KMS-11 (cell line): ENCODE results near the gene PRKG1.

Experiments
- H2AFZ ChIP-seq: fragments of 200-600 bp; sonication (generic); 2 replicates; pipeline ENCODE4 v1.6.1; 2016; ENCODE audit warnings: antibody characterized with exemption, mixed run types, low read depth
- H3K27ac ChIP-seq: fragments of 200-600 bp; sonication (generic); 2 replicates; pipeline ENCODE4 v1.6.1; 2016; ENCODE audit warnings: mild to moderate bottlenecking, mixed run types
- H3K27me3 ChIP-seq: fragments of 200-600 bp; sonication (generic); 2 replicates; pipeline ENCODE4 v1.6.1; 2017; ENCODE audit warnings: mild to moderate bottlenecking, low read depth, mixed run types, moderate library complexity; ENCODE audit not compliant: insufficient read depth
- H3K36me3 ChIP-seq: fragments of 200-600 bp; sonication (generic); 2 replicates; pipeline ENCODE4 v1.6.1; 2017; ENCODE audit warnings: mild to moderate bottlenecking, mixed run types; ENCODE audit not compliant: insufficient read depth
- H3K4me1 ChIP-seq: fragments of 200-600 bp; sonication (generic); 2 replicates; pipeline ENCODE4 v1.6.1; 2016; ENCODE audit warnings: mild to moderate bottlenecking, low read depth, mixed run types; ENCODE audit not compliant: poor library complexity, severe bottlenecking
- H3K4me2 ChIP-seq: fragments of 200-600 bp; sonication (generic); 2 replicates; pipeline ENCODE4 v1.7.0; 2016; ENCODE audit warnings: mild to moderate bottlenecking, mixed run types
- H3K4me3 ChIP-seq: fragments of 200-600 bp; sonication (generic); IDR thresholded peaks from 2 replicates; pipeline ENCODE4 v1.6.1; 2017; ENCODE audit warnings: low read depth, low read length, mixed read lengths; ENCODE audit not compliant: insufficient read depth
- H3K79me2 ChIP-seq: fragments of 200-600 bp; sonication (generic); 2 replicates; pipeline ENCODE4 v1.6.1; 2016; ENCODE audit warnings: low read depth, mixed run types; ENCODE audit not compliant: insufficient read depth
- H3K9ac ChIP-seq: fragments of 200-600 bp; sonication (generic); 2 replicates; pipeline ENCODE4 v1.6.1; 2016; ENCODE audit warnings: mild to moderate bottlenecking, mixed run types
- H4K20me1 ChIP-seq: fragments of 200-600 bp; sonication (generic); 2 replicates; pipeline ENCODE4 v1.6.1; 2016; ENCODE audit warnings: mild to moderate bottlenecking, mixed run types; ENCODE audit not compliant: insufficient read depth
- TF ChIP-seq, protein P1 (sequence below): fragments of 200-600 bp; sonication (generic); conservative IDR thresholded peaks from 2 replicates; pipeline ENCODE4 v1.6.1; 2017; ENCODE audit warnings: low read depth, mild to moderate bottlenecking, antibody characterized with exemption, low read length, moderate library complexity, mixed read lengths

The PRKG1 gene

DNA sequence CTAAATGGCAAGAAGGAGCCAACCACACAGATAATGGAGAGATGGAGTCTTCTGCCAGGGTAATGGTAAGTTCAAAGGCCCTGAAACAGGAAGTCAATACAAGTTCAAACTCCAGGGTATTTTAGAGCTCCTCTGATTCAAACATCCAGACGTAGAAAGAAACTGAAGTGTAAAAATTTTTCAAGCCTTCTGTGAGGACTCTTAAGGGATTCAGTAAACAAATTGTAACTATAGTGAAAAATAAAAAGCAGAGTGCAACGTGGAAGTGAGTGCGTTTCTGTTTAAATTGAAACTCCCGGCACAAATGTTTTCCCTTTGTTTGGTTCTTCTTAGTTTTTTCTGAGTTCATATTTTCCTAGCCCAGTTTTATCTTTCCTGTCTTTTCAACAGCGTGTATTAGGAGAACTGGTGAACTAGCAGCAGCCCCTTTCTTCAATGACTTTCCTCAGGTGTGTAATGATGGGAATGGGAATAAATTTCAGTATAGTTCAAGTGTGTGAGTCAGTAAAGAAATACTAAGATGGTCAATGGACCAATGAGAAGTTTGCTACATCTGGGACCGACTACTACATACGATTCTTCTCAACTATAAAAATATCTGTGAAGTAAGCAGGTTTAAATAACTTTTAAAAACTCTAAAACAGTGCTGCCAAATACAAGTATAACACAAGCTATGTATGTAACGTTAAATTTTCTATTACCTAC is 326.3 kb downstream of the PRKG1 start:
- Histone ChIP-seq H2AFZ (no peak overlapping the region), H3K9ac (no peak overlapping the region), H3K36me3 (no peaks in the 10 kb centered on the region; the same call in 1 of the 2 replicates), H3K4me2 (no peak overlapping the region), H4K20me1 (no peaks in the 10 kb centered on the region), H3K79me2 (no peaks in the 10 kb centered on the region), H3K27me3 (no peaks in the 10 kb centered on the region), H3K27ac (no peak overlapping the region), H3K4me1 (no peaks in the 10 kb centered on the region), H3K4me3 (no peak overlapping the region)
- TF ChIP-seq, protein P1, sequence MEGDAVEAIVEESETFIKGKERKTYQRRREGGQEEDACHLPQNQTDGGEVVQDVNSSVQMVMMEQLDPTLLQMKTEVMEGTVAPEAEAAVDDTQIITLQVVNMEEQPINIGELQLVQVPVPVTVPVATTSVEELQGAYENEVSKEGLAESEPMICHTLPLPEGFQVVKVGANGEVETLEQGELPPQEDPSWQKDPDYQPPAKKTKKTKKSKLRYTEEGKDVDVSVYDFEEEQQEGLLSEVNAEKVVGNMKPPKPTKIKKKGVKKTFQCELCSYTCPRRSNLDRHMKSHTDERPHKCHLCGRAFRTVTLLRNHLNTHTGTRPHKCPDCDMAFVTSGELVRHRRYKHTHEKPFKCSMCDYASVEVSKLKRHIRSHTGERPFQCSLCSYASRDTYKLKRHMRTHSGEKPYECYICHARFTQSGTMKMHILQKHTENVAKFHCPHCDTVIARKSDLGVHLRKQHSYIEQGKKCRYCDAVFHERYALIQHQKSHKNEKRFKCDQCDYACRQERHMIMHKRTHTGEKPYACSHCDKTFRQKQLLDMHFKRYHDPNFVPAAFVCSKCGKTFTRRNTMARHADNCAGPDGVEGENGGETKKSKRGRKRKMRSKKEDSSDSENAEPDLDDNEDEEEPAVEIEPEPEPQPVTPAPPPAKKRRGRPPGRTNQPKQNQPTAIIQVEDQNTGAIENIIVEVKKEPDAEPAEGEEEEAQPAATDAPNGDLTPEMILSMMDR: no peak

DNA sequence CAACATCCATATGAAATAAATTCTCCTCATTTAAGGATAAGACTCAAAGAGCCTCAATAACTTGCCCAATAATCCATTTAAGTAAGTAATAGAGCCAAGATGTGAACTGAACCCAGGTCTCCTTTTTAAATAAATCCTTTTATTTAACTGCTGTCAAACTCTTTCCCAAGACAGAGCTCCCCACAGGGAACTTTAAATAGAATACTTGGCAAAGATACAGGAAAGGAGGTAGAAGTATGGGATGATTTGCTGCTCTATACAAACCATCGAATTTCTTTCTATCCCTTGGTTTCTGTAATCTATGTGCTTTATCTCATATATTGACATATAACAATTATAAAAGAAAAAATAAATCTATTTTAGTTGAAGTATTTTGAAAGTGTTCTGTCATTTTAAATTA is 329.2 kb downstream of the PRKG1 start:
- Histone ChIP-seq H2AFZ (no peak overlapping the region), H3K27ac (no peak overlapping the region), H3K4me1 (no peaks in the 10 kb centered on the region), H3K36me3 (no peaks in the 10 kb centered on the region; the same call in 1 of the 2 replicates), H4K20me1 (no peaks in the 10 kb centered on the region), H3K9ac (no peak overlapping the region), H3K4me2 (no peak overlapping the region), H3K79me2 (no peaks in the 10 kb centered on the region), H3K27me3 (no peaks in the 10 kb centered on the region), H3K4me3 (no peak overlapping the region)
- TF ChIP-seq, protein P1: no peak

DNA sequence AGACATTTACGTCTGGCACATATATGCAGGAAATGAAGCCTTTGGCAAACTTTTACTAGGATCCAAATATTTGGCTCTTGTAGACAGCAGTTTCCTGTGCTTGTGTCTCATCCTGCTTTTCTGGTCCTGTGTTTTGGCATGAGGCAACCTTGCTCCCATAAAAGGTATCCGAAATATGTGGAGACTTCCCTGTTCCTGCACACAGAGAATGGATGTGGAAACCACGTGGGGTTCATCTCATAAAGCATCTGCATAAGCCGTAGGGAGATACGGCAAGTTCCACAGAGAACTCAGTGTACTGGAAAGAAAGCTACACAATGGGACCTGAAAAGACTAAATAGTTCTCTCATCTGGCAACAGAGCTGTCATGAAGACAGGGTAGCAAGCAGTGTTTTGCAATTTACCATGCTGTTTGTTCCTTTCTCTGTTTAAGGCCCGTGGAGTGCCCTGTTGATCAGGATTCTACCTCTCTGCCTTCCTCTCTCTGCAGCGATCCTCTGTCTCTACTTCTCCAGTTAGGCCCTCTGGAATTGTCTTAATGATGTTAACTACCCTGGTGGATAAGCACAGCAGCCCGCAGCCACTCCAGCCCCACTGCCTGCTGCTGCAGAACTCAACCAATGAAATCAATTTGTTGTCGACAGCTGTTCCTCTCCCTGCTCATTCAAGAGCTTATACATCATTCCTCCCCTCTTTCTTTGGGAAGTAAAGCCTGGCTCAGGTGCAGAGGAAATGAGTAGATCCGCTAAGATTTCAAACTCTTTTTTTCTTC is 331.5 kb downstream of the PRKG1 start:
- no peaks in the 10 kb centered on the region for H4K20me1 ChIP-seq
- no peak overlapping the region for H3K4me3 ChIP-seq
- TF ChIP-seq, protein P1: no peak
- no peak overlapping the region for H3K27ac ChIP-seq
- H3K9ac ChIP-seq: no peak overlapping the region
- H3K79me2 ChIP-seq: no peaks in the 10 kb centered on the region
- H3K4me1 ChIP-seq: no peaks in the 10 kb centered on the region
- H3K4me2 ChIP-seq: no peak overlapping the region
- no peaks in the 10 kb centered on the region for H3K27me3 ChIP-seq
- H3K36me3 ChIP-seq: no peaks in the 10 kb centered on the region
- no peak overlapping the region for H2AFZ ChIP-seq

DNA sequence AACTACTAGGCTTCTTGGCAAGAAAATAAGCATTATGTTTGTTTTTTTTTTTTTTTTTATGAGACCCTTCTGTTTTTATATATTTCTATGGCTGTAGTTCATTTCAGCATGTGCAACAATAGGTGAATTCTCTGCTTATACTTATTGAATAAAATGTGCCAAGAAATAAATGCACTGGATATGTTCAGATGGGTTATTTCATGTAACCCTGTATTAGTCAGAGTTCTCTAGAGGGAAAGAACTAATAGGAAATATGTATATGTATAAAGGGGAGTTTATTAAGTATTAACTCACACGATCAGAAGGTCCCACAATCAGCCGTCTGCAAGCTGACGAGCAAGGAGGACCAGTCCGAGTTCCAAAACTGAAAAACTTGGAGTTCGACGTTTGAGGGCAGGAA is 332.3 kb downstream of the PRKG1 start:
- H3K4me3 ChIP-seq: no peak overlapping the region
- no peaks in the 10 kb centered on the region for H4K20me1 ChIP-seq
- H2AFZ ChIP-seq: no peak overlapping the region
- no peak overlapping the region for H3K9ac ChIP-seq
- no peak overlapping the region for H3K4me2 ChIP-seq
- H3K4me1 ChIP-seq: no peaks in the 10 kb centered on the region
- no peak overlapping the region for H3K27ac ChIP-seq
- H3K27me3 ChIP-seq: no peaks in the 10 kb centered on the region
- TF ChIP-seq, protein P1: no peak
- H3K79me2 ChIP-seq: no peaks in the 10 kb centered on the region
- no peaks in the 10 kb centered on the region for H3K36me3 ChIP-seq
